Measurements from ENCODE around the gene RENBP.

- no peak for TF ChIP-seq CTCF (conservative IDR thresholded peaks at IDR 0.05)
- TF ChIP-seq ZFX (IDR thresholded peaks at IDR 0.05), result no peak
Observed at GRCh38 chrX:153930011-153930910, 14.2 kb downstream of the RENBP start.
